GM12801 (cell line): ENCODE measurements around the gene CUL3.

Experiments used
- CTCF ChIP-seq: IDR thresholded peaks from one replicate; pipeline ENCODE4 v1.5.1; 2011; ENCODE audit warnings: control low read depth; ENCODE audit not compliant: insufficient read length; ENCODE audit errors: extremely low read depth

Gene CUL3

GRCh38 chr2:224573724-224574123, 11.4 kb downstream of the CUL3 start:
- TF ChIP-seq CTCF, result no peak

GRCh38 chr2:224572338-224572737, 12.8 kb downstream of the CUL3 start:
- TF ChIP-seq CTCF, result no peak

- no peak for TF ChIP-seq CTCF
Measured at GRCh38 chr2:224570328-224570993, 14.7 kb downstream of the CUL3 start.

- TF ChIP-seq CTCF, result no peak
Measured at GRCh38 chr2:224569654-224570053, 15.5 kb downstream of the CUL3 start.

GRCh38 chr2:224565452-224566035, 19.6 kb downstream of the CUL3 start:
- no peak for TF ChIP-seq CTCF

- TF ChIP-seq CTCF, result no peak
Measured at GRCh38 chr2:224563537-224563936, 21.6 kb downstream of the CUL3 start.

GRCh38 chr2:224562831-224563230, 22.3 kb downstream of the CUL3 start:
- TF ChIP-seq CTCF, result no peak
